GM23248 (cell line): ENCODE data around the gene C5.

ENCODE experiments used
- EZH2 ChIP-seq: fragments of 200-600 bp; sonication (generic); IDR thresholded peaks from 2 replicates; pipeline ENCODE4 v1.6.1; 2018; ENCODE audit warnings: antibody characterized with exemption, mild to moderate bottlenecking; ENCODE audit not compliant: insufficient read depth, poor library complexity, severe bottlenecking
- EZH2phosphoT487 ChIP-seq: fragments of 200-600 bp; sonication (generic); IDR thresholded peaks from 2 replicates; pipeline ENCODE4 v1.6.1; 2018; ENCODE audit warnings: antibody characterized with exemption, moderate library complexity, mild to moderate bottlenecking, low read depth; ENCODE audit not compliant: insufficient read depth

DNA sequence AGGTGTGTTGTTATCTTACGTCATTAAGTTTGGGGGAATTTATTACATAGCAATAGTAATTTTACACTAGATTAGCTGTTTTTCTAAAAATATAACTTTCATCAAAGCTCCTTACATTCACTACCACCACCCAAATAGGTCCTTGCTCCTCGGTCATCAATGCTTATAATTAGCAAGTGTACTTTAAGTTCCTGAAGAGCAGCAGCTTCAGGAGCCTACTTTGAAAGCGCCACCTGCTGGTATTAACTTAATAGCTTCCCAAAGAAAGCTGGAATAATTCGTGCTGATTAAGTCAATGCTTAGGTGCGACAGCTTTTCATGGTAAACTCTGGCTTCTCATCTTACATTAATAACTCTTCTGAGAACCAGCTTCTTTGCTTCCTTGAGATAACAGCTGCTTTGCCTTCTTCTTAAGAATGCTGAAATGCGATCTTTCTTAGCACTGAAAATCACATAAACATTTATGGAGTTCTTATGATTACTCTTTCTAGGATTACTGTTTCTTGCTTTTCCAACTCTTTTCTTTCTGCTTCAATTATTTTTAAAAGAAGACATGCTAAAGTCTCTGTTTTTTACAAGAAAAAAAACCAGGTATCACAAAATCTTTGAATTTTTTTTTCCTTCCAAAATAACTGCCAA is 10.0 kb upstream of the C5 start:
- TF ChIP-seq EZH2 (no peak), EZH2phosphoT487 (no peak)
